CD4-positive, alpha-beta memory T cell (primary cell): ENCODE data around the gene CPEB3. TPM values are rescaled to one million over a fixed set of nuclear protein-coding genes. Genes with fewer than 3 reads are reported as not detected.
A peak's percentile ranks its signal among the peaks of the same experiment; 100 is the strongest.

Source experiments
- CTCF ChIA-PET: fragments of 350-600 bp; sonication (Branson Sonifier 250); formaldehyde crosslinking; loops from one replicate; lab custom pipeline; 2021; ENCODE audit warnings: inconsistent platforms; ENCODE audit not compliant: partially characterized antibody; lab: Charles Lee
- POLR2A ChIA-PET: fragments of 350-600 bp; sonication (Branson Sonifier 250); formaldehyde crosslinking; loops from one replicate; lab custom pipeline; 2021; ENCODE audit not compliant: partially characterized antibody; lab: Charles Lee
- DNase-seq, 5 donors: peaks; one replicate each; pipeline versions ENCODE4 v3.0.0 to v3.0.0-alpha.2; 2020 to 2022; ENCODE audit warnings: mixed read lengths in 1 of 5
- H3K27ac ChIP-seq: one replicate; pipeline ENCODE4 v1.7.0; 2013; ENCODE audit warnings: low read depth, low read length
- H3K27me3 ChIP-seq: 2 replicates; pipeline ENCODE4 v1.7.0; 2013; ENCODE audit warnings: mild to moderate bottlenecking, low read length, moderate library complexity; ENCODE audit not compliant: insufficient read depth
- H3K36me3 ChIP-seq: 2 replicates; pipeline ENCODE4 v1.7.0; 2013; ENCODE audit warnings: mild to moderate bottlenecking, low read length, moderate library complexity; ENCODE audit not compliant: insufficient read depth
- H3K4me1 ChIP-seq: 2 replicates; pipeline ENCODE4 v1.7.0; 2013; ENCODE audit warnings: mild to moderate bottlenecking, low read length, moderate library complexity; ENCODE audit not compliant: insufficient read depth
- H3K4me3 ChIP-seq, 2 donors: one replicate each; pipeline ENCODE4 v1.7.0; 2013; ENCODE audit warnings: low read length in 2 of 2, mild to moderate bottlenecking in 1 of 2
- H3K9me3 ChIP-seq, 2 donors: one replicate each; pipeline ENCODE4 v1.7.0; 2013; ENCODE audit warnings: low read length in 2 of 2, control low read depth in 1 of 2; ENCODE audit not compliant: control insufficient read depth in 1 of 2
- H3K27ac Mint-ChIP-seq, 7 donors: one replicate each; pipeline ENCODE4 v1.8.0; 2020 to 2021; ENCODE audit warnings: mixed read lengths in 7 of 7, mild to moderate bottlenecking in 6 of 7, inconsistent platforms in 3 of 7, moderate library complexity in 3 of 7
- H3K27me3 Mint-ChIP-seq, 2 donors: one replicate each; pipeline ENCODE4 v1.8.0; 2020 to 2021; ENCODE audit warnings: mixed read lengths in 2 of 2
- H3K36me3 Mint-ChIP-seq, 2 donors: one replicate each; pipeline ENCODE4 v1.8.0; 2020 to 2021; ENCODE audit warnings: mixed read lengths in 2 of 2, inconsistent platforms in 1 of 2, mild to moderate bottlenecking in 1 of 2
- H3K4me1 Mint-ChIP-seq, 4 donors: one replicate each; pipeline ENCODE4 v1.8.0; 2020 to 2021; ENCODE audit warnings: mixed read lengths in 4 of 4, mild to moderate bottlenecking in 1 of 4
- H3K4me3 Mint-ChIP-seq, 8 donors: one replicate each; pipeline ENCODE4 v1.8.0; 2020 to 2021; ENCODE audit warnings: mixed read lengths in 8 of 8, mild to moderate bottlenecking in 7 of 8, moderate library complexity in 6 of 8, inconsistent platforms in 3 of 8
- H3K9me3 Mint-ChIP-seq, 8 donors: one replicate each; pipeline ENCODE4 v1.8.0; 2020 to 2021; ENCODE audit warnings: mixed read lengths in 8 of 8, mild to moderate bottlenecking in 5 of 8, inconsistent platforms in 3 of 8, moderate library complexity in 1 of 8
- intact Hi-C: fragments of 100-400 bp; cut with micrococcal nuclease; formaldehyde crosslinking; loops from one replicate; pipeline ENCODE4 v1.15.1; 2023
- polyA plus RNA-seq, 2 donors: library from polyadenylated mRNA; unstranded; fragments of 300-500 nt; fragmentation: Illumina TruSeq; gene quantifications; one replicate each; pipeline ENCODE4 v1.2.3, GENCODE V29; 2021
- total RNA-seq, 2 experiments: library from RNA; stranded (reverse); gene quantifications; one replicate each; pipeline ENCODE4 v1.2.3, GENCODE V29; 2021

CPEB3 gene
- total and polyA plus RNA-seq, 4 experiments from 2014 or later: 0.88 to 3.8 (median 2.4) TPM

- peaks cover 26% of the 10 kb centered on the region for H3K4me1 ChIP-seq
- CTCF ChIA-PET: interaction anchor here (0.7 to 4.5 kb wide), 12 partner anchors 8 to 1211 kb away, joined by 3 to 15 read pairs (median 6); partner anchors contain the start of gene IDE
- peaks cover 3 to 34% of the 10 kb centered on the region in 2 donors for H3K36me3 Mint-ChIP-seq
- no peaks in the 10 kb centered on the region for H3K9me3 ChIP-seq
- peaks cover 25 to 48% (median 35%) of the 10 kb centered on the region in 4 donors for H3K4me1 Mint-ChIP-seq
- no peaks in the 10 kb centered on the region for H3K27me3 ChIP-seq
- intact Hi-C loops: loop anchor here (1.0 to 5.0 kb wide), 9 partner anchors 52 to 1421 kb away; partner anchors contain the start of genes CEP55, EXOC6, IDE and RPP30
- H3K27ac ChIP-seq: peak overlapping the region; percentile 90
- DNase-seq: peak; percentile 28 to 44 (median 39)
- POLR2A ChIA-PET: interaction anchor here (0.6 to 2.9 kb wide), 7 partner anchors 8 to 1189 kb away, joined by 3 to 38 read pairs (median 4); no protein-coding TSS in a partner anchor
- H3K36me3 ChIP-seq: no peaks in the 10 kb centered on the region
- H3K4me3 ChIP-seq: peak overlapping the region in 1 of 2 donors; percentile 87
- H3K27me3 Mint-ChIP-seq: no peaks in the 10 kb centered on the region
- peak overlapping the region; percentile 89 to 98 (median 96) for H3K4me3 Mint-ChIP-seq
- H3K9me3 Mint-ChIP-seq: no peaks in the 10 kb centered on the region
- peak overlapping the region; percentile 67 to 92 (median 87) for H3K27ac Mint-ChIP-seq
These were observed 1.3 kb upstream of the CPEB3 start for GRCh38 chr10:92291921-92292845.

GRCh38 chr10:92291616-92291865 lies 663 bp upstream of the CPEB3 start:
- Histone ChIP-seq H3K36me3 (no peaks in the 10 kb centered on the region), H3K9me3 (no peaks in the 10 kb centered on the region), H3K27me3 (no peaks in the 10 kb centered on the region), H3K27ac (peak overlapping the region; percentile 90), H3K4me1 (peaks cover 26% of the 10 kb centered on the region), H3K4me3 (peak overlapping the region; percentile 63 to 87)
- H3K27ac Mint-ChIP-seq: peak overlapping the region in 6 of 7 donors; percentile 67 to 94 (median 89)
- peak in 1 of 5 donors; percentile 43 for DNase-seq
- H3K4me3 Mint-ChIP-seq: peak overlapping the region; percentile 89 to 98 (median 96)
- peaks cover 21 to 43% (median 33%) of the 10 kb centered on the region in 4 donors for H3K4me1 Mint-ChIP-seq
- no peaks in the 10 kb centered on the region for H3K27me3 Mint-ChIP-seq
- POLR2A ChIA-PET: interaction anchor here (0.6 to 2.9 kb wide), 16 partner anchors 9 to 383 kb away, joined by 3 to 38 read pairs (median 5); partner anchors contain the start of genes BTAF1 and IDE
- H3K9me3 Mint-ChIP-seq: no peaks in the 10 kb centered on the region
- intact Hi-C loops: loop anchor here (1.0 to 5.0 kb wide), 8 partner anchors 51 to 1421 kb away; partner anchors contain the start of genes CEP55, EXOC6, IDE and RPP30
- CTCF ChIA-PET: interaction anchor here (1.1 to 4.5 kb wide), 11 partner anchors 9 to 283 kb away, joined by 3 to 15 read pairs (median 6); partner anchors contain the start of gene IDE
- peaks cover 3 to 31% of the 10 kb centered on the region in 2 donors for H3K36me3 Mint-ChIP-seq

- H3K27ac Mint-ChIP-seq: peak overlapping the region; percentile 86 to 94 (median 88)
- intact Hi-C loops: loop anchor here (2.0 to 5.0 kb wide), 5 partner anchors 78 to 1419 kb away; partner anchors contain the start of genes CEP55, EXOC6, RPP30 and TNKS2
- peaks cover 19 to 39% (median 29%) of the 10 kb centered on the region in 4 donors for H3K4me1 Mint-ChIP-seq
- H3K36me3 ChIP-seq: no peaks in the 10 kb centered on the region
- H3K27ac ChIP-seq: peak overlapping the region; percentile 90
- H3K9me3 ChIP-seq: no peaks in the 10 kb centered on the region
- peak in 2 of 5 donors; percentile 37 to 60 for DNase-seq
- H3K27me3 Mint-ChIP-seq: no peaks in the 10 kb centered on the region
- peaks cover 26% of the 10 kb centered on the region for H3K4me1 ChIP-seq
- ChIA-PET POLR2A (interaction anchor here (0.6 to 2.9 kb wide), 12 partner anchors 11 to 382 kb away, joined by 3 to 38 read pairs (median 6); partner anchors contain the start of genes BTAF1, IDE and KIF11), CTCF (interaction anchor here (0.6 to 4.5 kb wide), 15 partner anchors 8 to 366 kb away, joined by 3 to 15 read pairs (median 4); no protein-coding TSS in a partner anchor)
- no peaks in the 10 kb centered on the region for H3K27me3 ChIP-seq
- H3K9me3 Mint-ChIP-seq: no peaks in the 10 kb centered on the region
- H3K4me3 Mint-ChIP-seq: peak overlapping the region; percentile 89 to 98 (median 96)
- peak overlapping the region; percentile 85 to 87 for H3K4me3 ChIP-seq
- peaks cover 3 to 26% of the 10 kb centered on the region in 2 donors for H3K36me3 Mint-ChIP-seq
These were observed 622 bp downstream of the CPEB3 start for GRCh38 chr10:92290076-92290836.

GRCh38 chr10:92284112-92284704 lies 6.7 kb downstream of the CPEB3 start:
- CTCF ChIA-PET: interaction anchor here (1.9 kb wide), 1 partner anchor 10 kb away, joined by 4 read pairs; no protein-coding TSS in a partner anchor
- Histone ChIP-seq H3K36me3 (no peaks in the 10 kb centered on the region), H3K27ac (no peak overlapping the region), H3K4me1 (no peaks in the 10 kb centered on the region), H3K27me3 (no peaks in the 10 kb centered on the region), H3K9me3 (no peaks in the 10 kb centered on the region), H3K4me3 (no peak overlapping the region)
- H3K9me3 Mint-ChIP-seq: no peaks in the 10 kb centered on the region
- H3K4me3 Mint-ChIP-seq: peak overlapping the region in 2 of 8 donors; percentile 1 to 2
- H3K27ac Mint-ChIP-seq: peak overlapping the region in 2 of 7 donors; percentile 3 to 38
- intact Hi-C loops: no loop called here
- POLR2A ChIA-PET: no interaction called here
- no peaks in the 10 kb centered on the region for H3K27me3 Mint-ChIP-seq
- H3K4me1 Mint-ChIP-seq: peaks cover 3 to 9% (median 6%) of the 10 kb centered on the region in 4 donors
- DNase-seq: no peak
- peaks cover 0 to 9% of the 10 kb centered on the region in 2 donors for H3K36me3 Mint-ChIP-seq

- no peaks in the 10 kb centered on the region for H3K36me3 ChIP-seq
- H3K4me1 Mint-ChIP-seq: peaks cover under 1 to 4% (median 1%) of the 10 kb centered on the region in 4 donors
- no peaks in the 10 kb centered on the region for H3K27me3 Mint-ChIP-seq
- no peak overlapping the region for H3K4me3 Mint-ChIP-seq
- H3K36me3 Mint-ChIP-seq: peaks cover 0 to 8% of the 10 kb centered on the region in 2 donors
- intact Hi-C loops: no loop called here
- no peaks in the 10 kb centered on the region for H3K4me1 ChIP-seq
- H3K27ac ChIP-seq: no peak overlapping the region
- no peaks in the 10 kb centered on the region for H3K27me3 ChIP-seq
- CTCF ChIA-PET: interaction anchor here (1.3 kb wide), 1 partner anchor 11 kb away, joined by 4 read pairs; the partner anchor contains the start of genes CPEB3 and MARCHF5
- no peak for DNase-seq
- H3K27ac Mint-ChIP-seq: no peak overlapping the region
- POLR2A ChIA-PET: no interaction called here
- no peaks in the 10 kb centered on the region for H3K9me3 ChIP-seq
- no peaks in the 10 kb centered on the region for H3K9me3 Mint-ChIP-seq
- no peak overlapping the region for H3K4me3 ChIP-seq
These were observed 11.7 kb downstream of the CPEB3 start for GRCh38 chr10:92278996-92279696.

- Histone ChIP-seq H3K4me3 (no peak overlapping the region), H3K27me3 (no peaks in the 10 kb centered on the region), H3K4me1 (no peaks in the 10 kb centered on the region), H3K9me3 (no peaks in the 10 kb centered on the region), H3K27ac (no peak overlapping the region), H3K36me3 (no peaks in the 10 kb centered on the region)
- peaks cover 0 to 3% of the 10 kb centered on the region in 2 donors for H3K36me3 Mint-ChIP-seq
- peaks cover 0 to 3% (median under 1%) of the 10 kb centered on the region in 4 donors for H3K4me1 Mint-ChIP-seq
- no peak for DNase-seq
- H3K4me3 Mint-ChIP-seq: no peak overlapping the region
- CTCF ChIA-PET: interaction anchor here (1.9 kb wide), 1 partner anchor 16 kb away, joined by 4 read pairs; no protein-coding TSS in a partner anchor
- intact Hi-C loops: no loop called here
- H3K9me3 Mint-ChIP-seq: no peaks in the 10 kb centered on the region
- H3K27me3 Mint-ChIP-seq: no peaks in the 10 kb centered on the region
- H3K27ac Mint-ChIP-seq: peak overlapping the region in 1 of 7 donors; percentile 58
- POLR2A ChIA-PET: no interaction called here
These were observed 16.8 kb downstream of the CPEB3 start for GRCh38 chr10:92274071-92274470.
